Measurements from ENCODE around the gene TENT5C.

TENT5C gene

DNA sequence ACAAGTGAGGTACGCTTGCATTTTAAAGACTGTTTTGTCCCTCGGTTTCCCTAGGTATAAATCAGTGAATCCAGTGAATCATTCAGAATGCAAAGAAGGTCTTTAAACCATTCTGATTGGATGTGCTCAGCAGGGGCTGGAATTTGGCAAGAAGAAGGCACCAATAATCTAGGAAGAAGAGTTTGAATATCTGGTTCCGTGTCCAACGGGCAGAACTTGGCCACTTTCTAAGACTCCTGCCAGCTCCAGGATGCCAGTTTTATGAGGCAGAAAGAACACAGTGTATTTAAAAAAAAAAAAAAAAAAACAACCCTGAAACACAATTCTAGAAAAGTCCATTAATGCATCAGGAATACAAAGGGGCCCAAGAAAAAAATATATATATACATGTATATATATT, 3.0 kb upstream of the TENT5C start:
- H2BK12ac ChIP-seq (ENCODE audit: low read length in 2 of 2) = no peak overlapping the region
- no peak overlapping the region for H4K91ac ChIP-seq (ENCODE audit: low read length)
- no peak overlapping the region for H3K4me3 ChIP-seq (ENCODE audit: insufficient read depth in 1 of 2, low read depth in 1 of 2, low read length in 2 of 2)
- H3K36me3 ChIP-seq (ENCODE audit: control insufficient read depth in 1 of 2, insufficient read depth in 2 of 2, low read depth in 1 of 2, low read length in 2 of 2) = no peaks in the 10 kb centered on the region
- H2AFZ ChIP-seq (ENCODE audit: low read depth, low read length) = no peak overlapping the region
- 86% methylated on average over 4 of the region's 4 CpGs for WGBS
- H3K4me2 ChIP-seq (ENCODE audit: low read length, poor library complexity, severe bottlenecking) = no peak overlapping the region
- H2BK15ac ChIP-seq (ENCODE audit: low read depth, poor library complexity, severe bottlenecking) = no peak overlapping the region
- no peak overlapping the region for H2BK5ac ChIP-seq (ENCODE audit: low read depth, low read length, poor library complexity, severe bottlenecking)
- H3K4ac ChIP-seq (ENCODE audit: low read depth in 1 of 2, low read length in 2 of 2) = no peak overlapping the region
- no peak overlapping the region for H2BK120ac ChIP-seq (ENCODE audit: low read depth, low read length)
- no peak overlapping the region for H3K9ac ChIP-seq (ENCODE audit: low read length)
- no peaks in the 10 kb centered on the region for H3K9me3 ChIP-seq (ENCODE audit: control insufficient read depth, low read length)
- peaks cover 16% of the 10 kb centered on the region for H3K4me1 ChIP-seq (ENCODE audit: control insufficient read depth, insufficient read depth, low read depth, low read length)
- no peak overlapping the region for H3K18ac ChIP-seq (ENCODE audit: low read depth in 1 of 2, low read length in 2 of 2)
- H3K27ac ChIP-seq (ENCODE audit: low read length, poor library complexity, severe bottlenecking) = no peak overlapping the region
- peaks cover 33 to 50% of the 10 kb centered on the region in 2 experiments for H3K27me3 ChIP-seq (ENCODE audit: control insufficient read depth in 1 of 2, insufficient read depth in 1 of 2, low read length in 2 of 2)
- H3K79me1 ChIP-seq (replicated peaks; ENCODE audit: low read length, poor library complexity, severe bottlenecking) = no peaks in the 10 kb centered on the region
- DNase-seq = no peak
- H3K14ac ChIP-seq (ENCODE audit: low read length in 2 of 2) = no peak overlapping the region
- H2AK5ac ChIP-seq (ENCODE audit: low read length, severe bottlenecking) = no peak overlapping the region
- no peak overlapping the region for H3K23ac ChIP-seq (ENCODE audit: low read length in 2 of 2)
- H4K8ac ChIP-seq (ENCODE audit: low read length) = no peak overlapping the region

DNA sequence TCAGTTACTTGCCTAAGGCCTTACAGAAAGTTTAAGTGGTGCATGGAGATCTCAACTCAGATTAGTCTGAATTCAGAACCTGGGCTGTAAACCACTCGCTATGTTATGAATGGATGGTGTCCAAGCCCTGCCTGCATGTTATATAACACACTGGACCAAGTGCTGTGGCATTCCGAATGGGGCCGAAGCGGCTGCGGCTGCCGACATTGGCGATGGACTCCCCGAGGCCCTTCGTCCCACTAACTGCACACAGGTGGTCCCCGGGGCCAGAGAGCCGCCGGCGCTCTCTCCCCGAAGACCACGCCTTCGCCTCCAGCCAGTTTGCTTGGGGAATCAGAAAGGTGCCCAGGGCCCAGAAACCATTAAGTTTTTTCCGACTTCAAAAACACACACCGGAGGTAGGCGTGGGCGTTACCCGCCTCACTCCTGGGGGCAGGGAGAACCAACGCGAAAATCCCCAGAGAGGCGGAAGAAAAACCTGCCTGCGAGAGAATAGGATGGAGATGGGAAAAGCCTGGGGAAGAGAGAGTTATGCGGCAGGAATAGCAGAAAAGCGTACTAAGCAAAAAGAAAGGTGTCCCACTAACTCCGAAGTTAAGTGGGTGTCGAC, 579 bp upstream of the TENT5C start:
- peak overlapping the region; percentile 62 to 86 for H3K4me3 ChIP-seq (ENCODE audit: insufficient read depth in 1 of 2, low read depth in 1 of 2, low read length in 2 of 2)
- H3K23ac ChIP-seq (ENCODE audit: low read length in 2 of 2) = no peak overlapping the region
- no peak overlapping the region for H3K27ac ChIP-seq (ENCODE audit: low read length, poor library complexity, severe bottlenecking)
- DNase-seq = no peak
- peak overlapping the region; percentile 86 for H3K9ac ChIP-seq (ENCODE audit: low read length)
- no peaks in the 10 kb centered on the region for H3K79me1 ChIP-seq (replicated peaks; ENCODE audit: low read length, poor library complexity, severe bottlenecking)
- peak overlapping the region in 1 of 2 experiments; percentile 21 for H2BK12ac ChIP-seq (ENCODE audit: low read length in 2 of 2)
- H3K18ac ChIP-seq (ENCODE audit: low read depth in 1 of 2, low read length in 2 of 2) = peak overlapping the region in 1 of 2 experiments; percentile 42
- H4K8ac ChIP-seq (ENCODE audit: low read length) = peak overlapping the region; percentile 8
- no peak overlapping the region for H4K91ac ChIP-seq (ENCODE audit: low read length)
- no peaks in the 10 kb centered on the region for H3K36me3 ChIP-seq (ENCODE audit: control insufficient read depth in 1 of 2, insufficient read depth in 2 of 2, low read depth in 1 of 2, low read length in 2 of 2)
- H2BK15ac ChIP-seq (ENCODE audit: low read depth, poor library complexity, severe bottlenecking) = no peak overlapping the region
- H3K4ac ChIP-seq (ENCODE audit: low read depth in 1 of 2, low read length in 2 of 2) = no peak overlapping the region
- peaks cover 16% of the 10 kb centered on the region for H3K4me1 ChIP-seq (ENCODE audit: control insufficient read depth, insufficient read depth, low read depth, low read length)
- H2BK120ac ChIP-seq (ENCODE audit: low read depth, low read length) = no peak overlapping the region
- peak overlapping the region; percentile 62 for H2AFZ ChIP-seq (ENCODE audit: low read depth, low read length)
- H3K4me2 ChIP-seq (ENCODE audit: low read length, poor library complexity, severe bottlenecking) = peak overlapping the region; percentile 83
- no peak overlapping the region for H2AK5ac ChIP-seq (ENCODE audit: low read length, severe bottlenecking)
- H3K9me3 ChIP-seq (ENCODE audit: control insufficient read depth, low read length) = no peaks in the 10 kb centered on the region
- no peak overlapping the region for H2BK5ac ChIP-seq (ENCODE audit: low read depth, low read length, poor library complexity, severe bottlenecking)
- H3K14ac ChIP-seq (ENCODE audit: low read length in 2 of 2) = no peak overlapping the region
- WGBS = 2% methylated on average over 28 of the region's 29 CpGs
- peaks cover 39 to 48% of the 10 kb centered on the region in 2 experiments for H3K27me3 ChIP-seq (ENCODE audit: control insufficient read depth in 1 of 2, insufficient read depth in 1 of 2, low read length in 2 of 2)

DNA sequence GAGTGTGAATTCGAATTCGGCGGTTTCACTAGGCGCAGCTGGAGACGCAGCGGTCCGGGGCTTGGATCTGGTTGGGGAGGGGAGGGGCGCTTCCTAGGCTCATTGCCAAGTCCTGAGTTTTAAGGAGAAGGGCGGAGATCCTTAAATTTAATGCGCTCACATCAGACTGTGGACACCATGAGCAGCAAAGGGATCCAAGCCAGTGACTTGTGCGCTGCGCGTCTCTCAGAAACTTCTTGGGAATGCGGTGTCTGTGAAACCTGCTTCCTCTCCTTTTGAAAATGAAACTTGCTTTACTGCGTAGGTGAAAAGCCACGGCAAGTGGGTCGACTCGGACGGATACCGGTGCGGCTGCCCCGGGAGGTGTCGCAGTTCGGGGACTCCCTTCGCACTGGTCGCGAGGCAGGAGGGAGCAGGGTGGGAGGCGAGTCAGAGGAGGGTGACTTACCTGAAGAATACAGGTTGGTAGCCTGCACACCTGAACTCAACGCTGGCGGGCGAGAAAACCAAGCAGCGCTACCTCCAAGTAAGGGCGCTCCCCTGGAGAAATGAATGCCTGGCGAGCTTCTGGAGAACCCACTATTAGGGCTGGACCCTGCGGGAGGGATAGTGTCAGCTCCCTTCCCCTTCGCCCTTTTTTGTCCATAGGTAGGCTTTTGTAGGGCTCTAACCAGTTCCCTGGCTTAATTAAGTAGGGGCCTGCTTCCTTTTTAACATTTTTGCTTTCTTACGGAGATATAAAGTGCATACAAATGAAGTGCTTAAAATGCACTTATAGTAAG, 992 bp downstream of the TENT5C start:
- DNase-seq = peak; percentile 70
- H3K18ac ChIP-seq (ENCODE audit: low read depth in 1 of 2, low read length in 2 of 2) = peak overlapping the region; percentile 65 to 78
- peak overlapping the region; percentile 15 to 67 for H2BK12ac ChIP-seq (ENCODE audit: low read length in 2 of 2)
- peak overlapping the region; percentile 95 for H3K4me2 ChIP-seq (ENCODE audit: low read length, poor library complexity, severe bottlenecking)
- H2BK120ac ChIP-seq (ENCODE audit: low read depth, low read length) = no peak overlapping the region
- no peaks in the 10 kb centered on the region for H3K79me1 ChIP-seq (replicated peaks; ENCODE audit: low read length, poor library complexity, severe bottlenecking)
- no peaks in the 10 kb centered on the region for H3K36me3 ChIP-seq (ENCODE audit: control insufficient read depth in 1 of 2, insufficient read depth in 2 of 2, low read depth in 1 of 2, low read length in 2 of 2)
- peak overlapping the region; percentile 79 for H2AFZ ChIP-seq (ENCODE audit: low read depth, low read length)
- peak overlapping the region; percentile 23 to 65 for H3K23ac ChIP-seq (ENCODE audit: low read length in 2 of 2)
- no peak overlapping the region for H3K27ac ChIP-seq (ENCODE audit: low read length, poor library complexity, severe bottlenecking)
- H3K4me3 ChIP-seq (ENCODE audit: insufficient read depth in 1 of 2, low read depth in 1 of 2, low read length in 2 of 2) = peak overlapping the region; percentile 64 to 86
- H3K27me3 ChIP-seq (ENCODE audit: control insufficient read depth in 1 of 2, insufficient read depth in 1 of 2, low read length in 2 of 2) = peaks cover 31 to 40% of the 10 kb centered on the region in 2 experiments
- peak overlapping the region in 1 of 2 experiments; percentile 53 for H3K14ac ChIP-seq (ENCODE audit: low read length in 2 of 2)
- peak overlapping the region; percentile 31 for H4K8ac ChIP-seq (ENCODE audit: low read length)
- H2AK5ac ChIP-seq (ENCODE audit: low read length, severe bottlenecking) = no peak overlapping the region
- no peak overlapping the region for H2BK5ac ChIP-seq (ENCODE audit: low read depth, low read length, poor library complexity, severe bottlenecking)
- H2BK15ac ChIP-seq (ENCODE audit: low read depth, poor library complexity, severe bottlenecking) = peak overlapping the region; percentile 41
- H3K4me1 ChIP-seq (ENCODE audit: control insufficient read depth, insufficient read depth, low read depth, low read length) = peaks cover 16% of the 10 kb centered on the region
- H3K4ac ChIP-seq (ENCODE audit: low read depth in 1 of 2, low read length in 2 of 2) = no peak overlapping the region
- peak overlapping the region; percentile 53 for H3K9ac ChIP-seq (ENCODE audit: low read length)
- no peaks in the 10 kb centered on the region for H3K9me3 ChIP-seq (ENCODE audit: control insufficient read depth, low read length)
- H4K91ac ChIP-seq (ENCODE audit: low read length) = no peak overlapping the region
- 2% methylated on average over 36 of the region's 37 CpGs for WGBS

DNA sequence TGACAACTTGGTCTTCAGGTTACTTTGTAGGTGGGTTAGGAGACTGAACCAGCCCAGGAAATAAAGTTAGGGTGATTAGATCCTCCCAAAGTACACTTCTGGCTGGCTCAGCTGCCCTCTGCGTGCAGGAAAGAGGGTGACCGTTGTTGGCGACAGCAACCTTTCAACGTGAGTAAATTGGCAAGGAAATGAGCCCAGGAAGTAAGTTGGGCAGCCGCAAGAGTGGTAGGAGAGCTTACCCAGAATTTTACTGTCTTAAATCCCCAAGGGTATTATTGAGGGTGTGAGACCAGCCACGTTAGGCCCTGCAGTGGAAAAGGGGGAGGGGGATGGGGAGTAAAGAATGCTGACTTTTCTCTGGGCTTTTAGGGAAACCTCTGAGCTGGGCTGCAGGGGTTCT, 1.6 kb downstream of the TENT5C start:
- no peak overlapping the region for H2BK120ac ChIP-seq (ENCODE audit: low read depth, low read length)
- 38% methylated on average over 6 of the region's 6 CpGs for WGBS
- H4K91ac ChIP-seq (ENCODE audit: low read length) = no peak overlapping the region
- no peak overlapping the region for H3K4me3 ChIP-seq (ENCODE audit: insufficient read depth in 1 of 2, low read depth in 1 of 2, low read length in 2 of 2)
- no peak overlapping the region for H2AFZ ChIP-seq (ENCODE audit: low read depth, low read length)
- no peaks in the 10 kb centered on the region for H3K9me3 ChIP-seq (ENCODE audit: control insufficient read depth, low read length)
- no peak overlapping the region for H2BK15ac ChIP-seq (ENCODE audit: low read depth, poor library complexity, severe bottlenecking)
- peaks cover 29 to 40% of the 10 kb centered on the region in 2 experiments for H3K27me3 ChIP-seq (ENCODE audit: control insufficient read depth in 1 of 2, insufficient read depth in 1 of 2, low read length in 2 of 2)
- H3K79me1 ChIP-seq (replicated peaks; ENCODE audit: low read length, poor library complexity, severe bottlenecking) = no peaks in the 10 kb centered on the region
- H2BK5ac ChIP-seq (ENCODE audit: low read depth, low read length, poor library complexity, severe bottlenecking) = no peak overlapping the region
- H4K8ac ChIP-seq (ENCODE audit: low read length) = peak overlapping the region; percentile 61
- H3K4me2 ChIP-seq (ENCODE audit: low read length, poor library complexity, severe bottlenecking) = no peak overlapping the region
- no peak overlapping the region for H3K14ac ChIP-seq (ENCODE audit: low read length in 2 of 2)
- H3K27ac ChIP-seq (ENCODE audit: low read length, poor library complexity, severe bottlenecking) = no peak overlapping the region
- H2AK5ac ChIP-seq (ENCODE audit: low read length, severe bottlenecking) = no peak overlapping the region
- H3K23ac ChIP-seq (ENCODE audit: low read length in 2 of 2) = no peak overlapping the region
- H3K36me3 ChIP-seq (ENCODE audit: control insufficient read depth in 1 of 2, insufficient read depth in 2 of 2, low read depth in 1 of 2, low read length in 2 of 2) = no peaks in the 10 kb centered on the region
- H3K4ac ChIP-seq (ENCODE audit: low read depth in 1 of 2, low read length in 2 of 2) = no peak overlapping the region
- H3K9ac ChIP-seq (ENCODE audit: low read length) = no peak overlapping the region
- peak; percentile 35 for DNase-seq
- H3K4me1 ChIP-seq (ENCODE audit: control insufficient read depth, insufficient read depth, low read depth, low read length) = peaks cover 16% of the 10 kb centered on the region
- no peak overlapping the region for H2BK12ac ChIP-seq (ENCODE audit: low read length in 2 of 2)
- H3K18ac ChIP-seq (ENCODE audit: low read depth in 1 of 2, low read length in 2 of 2) = no peak overlapping the region

All from mesenchymal stem cell (in vitro differentiated cells and primary cell).